ENCODE results near the gene PDSS1.

GRCh38 chr10:26780106-26780792 is 82.7 kb downstream of the PDSS1 start:
- TF ChIP-seq NFRKB (IDR thresholded peaks at IDR 0.05): no peak
- no peak for TF ChIP-seq SP1 (IDR thresholded peaks at IDR 0.05)
- no peak for TF ChIP-seq BHLHE40 (IDR thresholded peaks at IDR 0.05; ENCODE audit: borderline replicate concordance)
- no peak for TF ChIP-seq ELF4 (IDR thresholded peaks at IDR 0.05)
